Measurements from ENCODE around the gene SHOC1.

GRCh38 chr9:111836311-111836710, 41.6 kb upstream of the SHOC1 start:
- TF ChIP-seq, protein P1, sequence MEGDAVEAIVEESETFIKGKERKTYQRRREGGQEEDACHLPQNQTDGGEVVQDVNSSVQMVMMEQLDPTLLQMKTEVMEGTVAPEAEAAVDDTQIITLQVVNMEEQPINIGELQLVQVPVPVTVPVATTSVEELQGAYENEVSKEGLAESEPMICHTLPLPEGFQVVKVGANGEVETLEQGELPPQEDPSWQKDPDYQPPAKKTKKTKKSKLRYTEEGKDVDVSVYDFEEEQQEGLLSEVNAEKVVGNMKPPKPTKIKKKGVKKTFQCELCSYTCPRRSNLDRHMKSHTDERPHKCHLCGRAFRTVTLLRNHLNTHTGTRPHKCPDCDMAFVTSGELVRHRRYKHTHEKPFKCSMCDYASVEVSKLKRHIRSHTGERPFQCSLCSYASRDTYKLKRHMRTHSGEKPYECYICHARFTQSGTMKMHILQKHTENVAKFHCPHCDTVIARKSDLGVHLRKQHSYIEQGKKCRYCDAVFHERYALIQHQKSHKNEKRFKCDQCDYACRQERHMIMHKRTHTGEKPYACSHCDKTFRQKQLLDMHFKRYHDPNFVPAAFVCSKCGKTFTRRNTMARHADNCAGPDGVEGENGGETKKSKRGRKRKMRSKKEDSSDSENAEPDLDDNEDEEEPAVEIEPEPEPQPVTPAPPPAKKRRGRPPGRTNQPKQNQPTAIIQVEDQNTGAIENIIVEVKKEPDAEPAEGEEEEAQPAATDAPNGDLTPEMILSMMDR (conservative IDR thresholded peaks at IDR 0.05), result no peak
- no peak for TF ChIP-seq EZH2 (IDR thresholded peaks at IDR 0.05; ENCODE audit: low read depth)

All from PC-9 (cell line).